A549 (cell line): ENCODE data around the gene OVOL2.

Source experiments
- CBX2 ChIP-seq: fragments of 200-600 bp; sonication (generic); IDR thresholded peaks from 2 replicates; pipeline ENCODE4 v1.6.1; 2016; ENCODE audit warnings: low read depth, mild to moderate bottlenecking, borderline replicate concordance
- CHD2 ChIP-seq: fragments of 150-350 bp; IDR thresholded peaks from 2 replicates; pipeline ENCODE4 v1.6.1; 2014; ENCODE audit warnings: low read length; ENCODE audit not compliant: partially characterized antibody
- CTCF ChIP-seq: fragments of >200 bp; sonication (Bioruptor Twin); formaldehyde crosslinking; IDR thresholded peaks from 3 replicates; pipeline ENCODE4 v1.5.1; 2016
- EP300 ChIP-seq, 2 experiments: fragments of >200 bp; sonication (Bioruptor Twin); formaldehyde crosslinking; IDR thresholded peaks; 2 replicates in 1 of 2; 3 replicates in 1 of 2; pipeline ENCODE4 v1.6.1; 2016 to 2017
- KDM1A ChIP-seq: fragments of 200-600 bp; sonication (generic); IDR thresholded peaks from 2 replicates; pipeline ENCODE4 v1.6.1; 2016; ENCODE audit warnings: low read depth, mild to moderate bottlenecking
- KDM5A ChIP-seq: fragments of 200-600 bp; sonication (generic); IDR thresholded peaks from 2 replicates; pipeline ENCODE4 v1.6.1; 2016; ENCODE audit warnings: antibody characterized with exemption, mild to moderate bottlenecking
- MYC ChIP-seq: IDR thresholded peaks from 2 replicates; pipeline ENCODE4 v1.6.1; 2012; ENCODE audit warnings: mild to moderate bottlenecking, inconsistent platforms, low read length, improper control_type of control experiment, borderline replicate concordance
- POLR2A ChIP-seq: IDR thresholded peaks from 2 replicates; pipeline ENCODE4 v1.6.1; 2012; ENCODE audit warnings: mild to moderate bottlenecking, low read length
- RCOR1 ChIP-seq: fragments of 150-350 bp; IDR thresholded peaks from 2 replicates; pipeline ENCODE4 v1.6.1; 2014; ENCODE audit warnings: antibody characterized with exemption, low read length, low read depth
- REST ChIP-seq: fragments of 200-600 bp; sonication (generic); IDR thresholded peaks from 2 replicates; pipeline ENCODE4 v1.6.1; 2016; ENCODE audit warnings: antibody characterized with exemption, mild to moderate bottlenecking, moderate library complexity
- TP53 ChIP-seq: fragments of 250-450 bp; sonication (Bioruptor Pico); IDR thresholded peaks from 2 replicates; pipeline ENCODE4 v1.5.0; 2021; ENCODE audit warnings: mild to moderate bottlenecking, moderate library complexity
- ZFP36 ChIP-seq: fragments of 450-650 bp; IDR thresholded peaks from 2 replicates; pipeline ENCODE4 v1.6.1; 2014; ENCODE audit warnings: borderline replicate concordance; ENCODE audit not compliant: partially characterized antibody
- TF ChIP-seq, protein P1 (sequence below): IDR thresholded peaks from 2 replicates; pipeline ENCODE4 v1.6.1; 2012

DNA sequence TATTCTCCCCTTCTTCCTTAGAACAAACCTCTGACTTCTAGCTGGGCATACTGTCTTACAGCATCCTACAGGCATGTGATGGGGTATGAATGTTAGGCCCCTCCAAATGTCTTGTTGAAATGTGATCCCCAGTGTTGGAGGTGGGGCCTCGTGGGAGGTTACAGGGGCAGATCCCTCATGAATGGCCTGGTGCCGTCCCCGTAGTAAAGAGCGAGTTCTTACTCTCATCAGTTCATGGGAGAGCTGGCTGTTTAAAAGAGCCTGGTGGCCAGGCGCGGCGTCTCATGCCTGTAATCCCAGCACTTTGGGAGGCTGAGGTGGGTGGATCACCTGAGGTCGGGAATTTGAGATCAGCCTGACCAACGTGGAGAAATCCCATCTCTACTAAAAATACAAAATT, 15.5 kb downstream of the OVOL2 start:
- TF ChIP-seq, protein P1, sequence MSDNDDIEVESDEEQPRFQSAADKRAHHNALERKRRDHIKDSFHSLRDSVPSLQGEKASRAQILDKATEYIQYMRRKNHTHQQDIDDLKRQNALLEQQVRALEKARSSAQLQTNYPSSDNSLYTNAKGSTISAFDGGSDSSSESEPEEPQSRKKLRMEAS = no peak
- no peak for TF ChIP-seq POLR2A
- TF ChIP-seq CHD2 = no peak
- TF ChIP-seq MYC = no peak
- no peak for TF ChIP-seq CTCF
- TF ChIP-seq KDM5A = no peak
- TF ChIP-seq ZFP36 = no peak
- TF ChIP-seq RCOR1 = no peak
- no peak for TF ChIP-seq KDM1A
- TF ChIP-seq TP53 (CRISPR knock-in tag) = no peak
- no peak for TF ChIP-seq CBX2
- no peak for TF ChIP-seq EP300 (IDR thresholded peaks at IDR 0.05)
- TF ChIP-seq REST = no peak
